Measurements from ENCODE around the gene NPPA. TPM values are rescaled to one million over a fixed set of nuclear protein-coding genes. Genes with fewer than 3 reads are reported as not detected.

Gene NPPA
- total RNA-seq, 1 experiment from 2014 or later = not detected

DNA sequence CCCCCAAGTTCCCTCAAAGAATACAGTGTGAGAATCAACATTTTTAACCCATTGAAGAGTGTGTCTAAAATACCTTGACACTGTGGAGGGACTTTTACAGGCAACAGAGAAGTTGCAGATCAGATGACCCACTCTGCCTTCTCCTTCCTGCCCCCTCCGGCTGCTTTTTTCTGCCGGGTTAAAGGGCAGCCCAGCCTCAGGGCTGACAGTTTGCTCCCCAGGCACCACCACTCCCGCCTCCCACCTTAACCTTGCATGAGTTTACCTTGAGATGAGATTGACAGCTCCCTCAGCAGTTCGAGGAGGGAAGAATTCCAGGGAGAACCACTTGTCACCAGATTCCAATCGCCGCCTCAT, 45.0 kb downstream of the NPPA start:
- Histone ChIP-seq H3K9me2 (ENCODE audit: insufficient read depth) (no peaks in the 10 kb centered on the region), H3K27ac (ENCODE audit: low read depth, low read length) (peak overlapping the region; percentile 54; the same call in 1 of the 2 replicates), H2AFZ (ENCODE audit: low read depth, low read length, poor library complexity, severe bottlenecking) (no peak overlapping the region), H3K79me2 (ENCODE audit: insufficient read depth, low read length) (peaks cover 9% of the 10 kb centered on the region; the same call in 1 of the 2 replicates), H3K4me1 (ENCODE audit: control insufficient read depth in 1 of 2, insufficient read depth in 2 of 2, low read length in 2 of 2) (peaks cover 38 to 64% of the 10 kb centered on the region in 2 experiments), H3K4me3 (replicated peaks in 1 of 2; ENCODE audit: low read depth in 1 of 2, low read length in 2 of 2) (peak overlapping the region in 1 of 2 experiments; percentile 50; a peak in 1 of 4 replicates), H3K27me3 (ENCODE audit: insufficient read depth, low read length) (no peaks in the 10 kb centered on the region), H3K9ac (ENCODE audit: low read length) (no peak overlapping the region), H3K4me2 (ENCODE audit: low read length) (peak overlapping the region; percentile 94), H3K9me3 (ENCODE audit: control insufficient read depth in 1 of 2, insufficient read depth in 1 of 2, low read depth in 1 of 2, low read length in 2 of 2) (no peaks in the 10 kb centered on the region), H4K20me1 (ENCODE audit: insufficient read depth) (no peaks in the 10 kb centered on the region), H3K36me3 (ENCODE audit: control insufficient read depth in 1 of 2, insufficient read depth in 2 of 2, low read length in 2 of 2) (no peaks in the 10 kb centered on the region)
- POLR2A ChIA-PET = no interaction called here
- no peak for ATAC-seq
- RAD21 ChIA-PET (ENCODE audit: low non-redundant PET in 1 of 2, low total read pairs in 2 of 2, uncharacterized antibody in 2 of 2, unreplicated experiment in 2 of 2) = no interaction called here
- TF ChIP-seq POLR2AphosphoS5 (IDR thresholded peaks at IDR 0.05; ENCODE audit: low read depth, low read length) = no peak
- no peak for TF ChIP-seq ZFX (IDR thresholded peaks at IDR 0.05)
- no peak for TF ChIP-seq EZH2 (IDR thresholded peaks at IDR 0.05)
- no peak for TF ChIP-seq SP1 (IDR thresholded peaks at IDR 0.05; ENCODE audit: low read depth)
- TF ChIP-seq, protein P1, sequence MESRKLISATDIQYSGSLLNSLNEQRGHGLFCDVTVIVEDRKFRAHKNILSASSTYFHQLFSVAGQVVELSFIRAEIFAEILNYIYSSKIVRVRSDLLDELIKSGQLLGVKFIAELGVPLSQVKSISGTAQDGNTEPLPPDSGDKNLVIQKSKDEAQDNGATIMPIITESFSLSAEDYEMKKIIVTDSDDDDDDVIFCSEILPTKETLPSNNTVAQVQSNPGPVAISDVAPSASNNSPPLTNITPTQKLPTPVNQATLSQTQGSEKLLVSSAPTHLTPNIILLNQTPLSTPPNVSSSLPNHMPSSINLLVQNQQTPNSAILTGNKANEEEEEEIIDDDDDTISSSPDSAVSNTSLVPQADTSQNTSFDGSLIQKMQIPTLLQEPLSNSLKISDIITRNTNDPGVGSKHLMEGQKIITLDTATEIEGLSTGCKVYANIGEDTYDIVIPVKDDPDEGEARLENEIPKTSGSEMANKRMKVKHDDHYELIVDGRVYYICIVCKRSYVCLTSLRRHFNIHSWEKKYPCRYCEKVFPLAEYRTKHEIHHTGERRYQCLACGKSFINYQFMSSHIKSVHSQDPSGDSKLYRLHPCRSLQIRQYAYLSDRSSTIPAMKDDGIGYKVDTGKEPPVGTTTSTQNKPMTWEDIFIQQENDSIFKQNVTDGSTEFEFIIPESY (IDR thresholded peaks at IDR 0.05; ENCODE audit: extremely low read depth, insufficient replicate concordance, low read length) = no peak
- TF ChIP-seq, protein P2, sequence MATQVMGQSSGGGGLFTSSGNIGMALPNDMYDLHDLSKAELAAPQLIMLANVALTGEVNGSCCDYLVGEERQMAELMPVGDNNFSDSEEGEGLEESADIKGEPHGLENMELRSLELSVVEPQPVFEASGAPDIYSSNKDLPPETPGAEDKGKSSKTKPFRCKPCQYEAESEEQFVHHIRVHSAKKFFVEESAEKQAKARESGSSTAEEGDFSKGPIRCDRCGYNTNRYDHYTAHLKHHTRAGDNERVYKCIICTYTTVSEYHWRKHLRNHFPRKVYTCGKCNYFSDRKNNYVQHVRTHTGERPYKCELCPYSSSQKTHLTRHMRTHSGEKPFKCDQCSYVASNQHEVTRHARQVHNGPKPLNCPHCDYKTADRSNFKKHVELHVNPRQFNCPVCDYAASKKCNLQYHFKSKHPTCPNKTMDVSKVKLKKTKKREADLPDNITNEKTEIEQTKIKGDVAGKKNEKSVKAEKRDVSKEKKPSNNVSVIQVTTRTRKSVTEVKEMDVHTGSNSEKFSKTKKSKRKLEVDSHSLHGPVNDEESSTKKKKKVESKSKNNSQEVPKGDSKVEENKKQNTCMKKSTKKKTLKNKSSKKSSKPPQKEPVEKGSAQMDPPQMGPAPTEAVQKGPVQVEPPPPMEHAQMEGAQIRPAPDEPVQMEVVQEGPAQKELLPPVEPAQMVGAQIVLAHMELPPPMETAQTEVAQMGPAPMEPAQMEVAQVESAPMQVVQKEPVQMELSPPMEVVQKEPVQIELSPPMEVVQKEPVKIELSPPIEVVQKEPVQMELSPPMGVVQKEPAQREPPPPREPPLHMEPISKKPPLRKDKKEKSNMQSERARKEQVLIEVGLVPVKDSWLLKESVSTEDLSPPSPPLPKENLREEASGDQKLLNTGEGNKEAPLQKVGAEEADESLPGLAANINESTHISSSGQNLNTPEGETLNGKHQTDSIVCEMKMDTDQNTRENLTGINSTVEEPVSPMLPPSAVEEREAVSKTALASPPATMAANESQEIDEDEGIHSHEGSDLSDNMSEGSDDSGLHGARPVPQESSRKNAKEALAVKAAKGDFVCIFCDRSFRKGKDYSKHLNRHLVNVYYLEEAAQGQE (IDR thresholded peaks at IDR 0.05; ENCODE audit: low read depth) = no peak
- no peak for TF ChIP-seq JUND (IDR thresholded peaks at IDR 0.05)
- TF ChIP-seq, protein P3, sequence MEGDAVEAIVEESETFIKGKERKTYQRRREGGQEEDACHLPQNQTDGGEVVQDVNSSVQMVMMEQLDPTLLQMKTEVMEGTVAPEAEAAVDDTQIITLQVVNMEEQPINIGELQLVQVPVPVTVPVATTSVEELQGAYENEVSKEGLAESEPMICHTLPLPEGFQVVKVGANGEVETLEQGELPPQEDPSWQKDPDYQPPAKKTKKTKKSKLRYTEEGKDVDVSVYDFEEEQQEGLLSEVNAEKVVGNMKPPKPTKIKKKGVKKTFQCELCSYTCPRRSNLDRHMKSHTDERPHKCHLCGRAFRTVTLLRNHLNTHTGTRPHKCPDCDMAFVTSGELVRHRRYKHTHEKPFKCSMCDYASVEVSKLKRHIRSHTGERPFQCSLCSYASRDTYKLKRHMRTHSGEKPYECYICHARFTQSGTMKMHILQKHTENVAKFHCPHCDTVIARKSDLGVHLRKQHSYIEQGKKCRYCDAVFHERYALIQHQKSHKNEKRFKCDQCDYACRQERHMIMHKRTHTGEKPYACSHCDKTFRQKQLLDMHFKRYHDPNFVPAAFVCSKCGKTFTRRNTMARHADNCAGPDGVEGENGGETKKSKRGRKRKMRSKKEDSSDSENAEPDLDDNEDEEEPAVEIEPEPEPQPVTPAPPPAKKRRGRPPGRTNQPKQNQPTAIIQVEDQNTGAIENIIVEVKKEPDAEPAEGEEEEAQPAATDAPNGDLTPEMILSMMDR (IDR thresholded peaks at IDR 0.05 in 2 of 3, conservative IDR thresholded peaks at IDR 0.05 in 1 of 3; ENCODE audit: borderline replicate concordance in 1 of 3, insufficient read depth in 1 of 3, low read depth in 2 of 3, low read length in 2 of 3) = no peak
- TF ChIP-seq FOSL1 (IDR thresholded peaks at IDR 0.05; ENCODE audit: low read depth) = no peak
- no peak for TF ChIP-seq YY1 (IDR thresholded peaks at IDR 0.05; ENCODE audit: extremely low read depth, insufficient replicate concordance, low read depth, low read length)
- no peak for TF ChIP-seq SIN3A (IDR thresholded peaks at IDR 0.05; ENCODE audit: low read depth)
- no peak for TF ChIP-seq ELF1 (IDR thresholded peaks at IDR 0.05; ENCODE audit: borderline replicate concordance, low read depth)
- TF ChIP-seq, protein P4, sequence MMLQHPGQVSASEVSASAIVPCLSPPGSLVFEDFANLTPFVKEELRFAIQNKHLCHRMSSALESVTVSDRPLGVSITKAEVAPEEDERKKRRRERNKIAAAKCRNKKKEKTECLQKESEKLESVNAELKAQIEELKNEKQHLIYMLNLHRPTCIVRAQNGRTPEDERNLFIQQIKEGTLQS (IDR thresholded peaks at IDR 0.05) = no peak
- no peak for TF ChIP-seq CEBPB (IDR thresholded peaks at IDR 0.05; ENCODE audit: low read depth)
- TF ChIP-seq EGR1 (IDR thresholded peaks at IDR 0.05; ENCODE audit: low read depth) = no peak
- TF ChIP-seq CBX3 (IDR thresholded peaks at IDR 0.05; ENCODE audit: low read depth) = no peak
- no peak for TF ChIP-seq TCF7L2 (IDR thresholded peaks at IDR 0.05; ENCODE audit: borderline replicate concordance, extremely low read depth, insufficient read depth, insufficient read length)
- CTCF ChIA-PET = no interaction called here
- no peak for DNase-seq (ENCODE audit: low read depth, low spot score)
- intact Hi-C loops (cut with micrococcal nuclease) = no loop called here
- BruUV-seq (replicated peaks) = no TSS peak
